GM18499 (cell line): Measurements from ENCODE around the gene PCDHGA8.
"Not testable (repeated sequence)": the region's sequence is repeated elsewhere in the genome, so short reads cannot be mapped to it uniquely, and the experiment has no call there.

Experiments
- ATAC-seq: cut with Tn5 transposase; IDR thresholded peaks from one replicate; pipeline ENCODE4 v1.9.1; 2021; ENCODE audit warnings: moderate number of reproducible peaks; ENCODE audit not compliant: insufficient read depth, unreplicated experiment

Gene PCDHGA8

GRCh38 chr5:141399555-141400258 lies 7.3 kb downstream of the PCDHGA8 start:
- ATAC-seq, result no peak

GRCh38 chr5:141402553-141403243 lies 10.3 kb downstream of the PCDHGA8 start, which contains the start of gene PCDHGA9:
Gene PCDHGA9, plus strand, starts transcription at chr5:141402778. Its CDS starts 175 bp downstream, at chr5:141402953.
- ATAC-seq, result no peak

DNA sequence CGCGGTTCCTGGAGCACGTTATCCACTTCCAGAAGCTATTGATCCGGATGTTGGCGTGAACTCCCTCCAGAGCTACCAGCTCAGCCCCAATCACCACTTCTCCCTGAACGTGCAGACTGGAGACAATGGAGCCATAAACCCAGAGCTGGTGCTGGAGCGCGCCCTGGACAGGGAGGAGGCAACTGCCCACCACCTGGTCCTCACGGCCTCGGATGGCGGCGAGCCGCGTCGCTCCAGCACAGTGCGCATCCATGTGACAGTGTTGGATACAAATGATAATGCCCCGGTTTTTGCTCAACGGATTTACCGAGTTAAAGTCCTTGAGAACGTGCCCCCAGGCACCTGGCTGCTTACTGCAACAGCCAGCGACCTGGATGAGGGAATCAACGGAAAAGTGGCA lies 11.0 kb downstream of the PCDHGA8 start:
- ATAC-seq, result no peak

DNA sequence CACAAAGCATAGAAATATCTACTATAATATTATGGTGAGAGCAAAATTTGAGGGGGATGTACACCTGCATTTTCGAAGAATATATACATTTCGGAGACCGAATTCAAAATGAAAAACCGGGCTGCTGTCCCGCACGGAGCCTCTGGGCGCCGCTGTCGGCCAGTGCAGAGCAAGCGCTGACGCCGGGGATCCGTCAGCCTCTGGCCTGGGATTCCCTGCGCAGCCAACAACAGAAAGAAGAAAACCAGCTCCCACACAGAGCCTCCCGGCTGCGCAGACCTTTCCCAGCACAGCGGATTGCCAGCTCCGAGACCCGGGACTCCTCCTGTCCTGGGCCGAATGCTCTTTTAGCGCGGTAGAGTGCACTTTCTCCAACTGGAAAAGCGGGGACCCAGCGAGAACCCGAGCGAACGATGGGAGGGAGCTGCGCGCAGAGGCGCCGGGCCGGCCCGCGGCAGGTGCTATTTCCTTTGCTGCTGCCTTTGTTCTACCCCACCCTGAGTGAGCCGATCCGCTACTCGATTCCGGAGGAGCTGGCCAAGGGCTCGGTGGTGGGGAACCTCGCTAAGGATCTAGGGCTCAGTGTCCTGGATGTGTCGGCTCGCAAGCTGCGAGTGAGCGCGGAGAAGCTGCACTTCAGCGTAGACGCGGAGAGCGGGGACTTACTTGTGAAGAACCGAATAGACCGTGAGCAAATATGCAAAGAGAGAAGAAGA lies 15.5 kb downstream of the PCDHGA8 start, which contains the start of gene PCDHGB6:
PCDHGB6 (plus strand) TSS at position 232 of the 716 bp plus-strand sequence; CDS start at position 414, 182 bp downstream.
- ATAC-seq, result not testable (repeated sequence)

- no peak for ATAC-seq
Observed at GRCh38 chr5:141409598-141410306, 17.3 kb downstream of the PCDHGA8 start.

DNA sequence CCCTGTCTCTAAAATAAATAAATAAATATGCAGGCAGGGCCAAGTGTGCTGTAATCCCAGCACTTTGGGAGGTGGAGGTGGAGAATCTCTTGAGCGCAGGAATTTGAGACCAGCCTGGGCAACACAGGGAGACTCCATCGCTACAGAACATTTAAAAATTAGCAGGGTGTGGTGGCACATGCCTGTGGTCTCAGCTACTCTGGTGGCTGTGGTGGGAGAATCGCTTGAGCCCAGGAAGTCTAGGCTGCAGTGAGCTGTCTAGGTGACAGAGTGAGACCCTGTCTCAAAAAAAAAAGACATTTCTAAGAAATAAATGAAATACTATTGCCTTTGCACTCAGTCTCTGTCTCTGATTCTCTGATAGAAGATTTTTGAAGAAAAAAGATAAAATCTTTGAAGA lies 19.1 kb downstream of the PCDHGA8 start:
- ATAC-seq, result no peak

- ATAC-seq, result no peak
Observed at GRCh38 chr5:141412854-141413539, 20.6 kb downstream of the PCDHGA8 start, which contains the start of gene PCDHGA10. Gene PCDHGA10, plus strand, starts transcription at chr5:141412987. Its CDS starts 189 bp downstream, at chr5:141413176.

- ATAC-seq, result no peak
Observed at GRCh38 chr5:141413540-141414069, 21.2 kb downstream of the PCDHGA8 start.

DNA sequence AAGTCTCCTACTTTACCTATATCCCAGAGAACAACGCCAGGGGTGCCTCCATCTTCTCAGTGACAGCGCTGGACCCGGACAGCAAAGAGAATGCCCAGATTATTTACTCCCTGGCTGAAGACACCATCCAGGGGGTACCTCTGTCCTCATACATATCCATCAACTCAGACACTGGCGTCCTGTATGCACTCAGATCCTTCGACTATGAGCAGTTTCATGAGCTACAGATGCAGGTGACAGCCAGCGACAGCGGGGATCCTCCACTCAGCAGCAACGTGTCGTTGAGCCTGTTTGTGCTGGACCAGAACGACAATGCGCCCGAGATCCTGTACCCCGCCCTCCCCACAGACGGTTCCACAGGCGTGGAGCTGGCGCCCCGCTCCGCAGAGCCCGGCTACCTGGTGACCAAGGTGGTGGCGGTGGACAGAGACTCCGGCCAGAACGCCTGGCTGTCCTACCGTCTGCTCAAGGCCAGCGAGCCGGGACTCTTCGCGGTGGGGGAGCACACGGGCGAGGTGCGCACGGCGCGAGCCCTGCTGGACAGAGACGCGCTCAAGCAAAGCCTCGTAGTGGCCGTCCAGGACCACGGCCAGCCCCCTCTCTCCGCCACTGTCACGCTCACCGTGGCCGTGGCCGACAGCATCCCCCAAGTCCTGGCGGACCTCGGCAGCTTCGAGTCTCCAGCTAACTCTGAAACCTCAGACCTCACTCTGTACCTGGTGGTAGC lies 22.3 kb downstream of the PCDHGA8 start:
- ATAC-seq, result not testable (repeated sequence)

GRCh38 chr5:141415275-141415618 lies 22.8 kb downstream of the PCDHGA8 start:
- ATAC-seq, result not testable (repeated sequence)

DNA sequence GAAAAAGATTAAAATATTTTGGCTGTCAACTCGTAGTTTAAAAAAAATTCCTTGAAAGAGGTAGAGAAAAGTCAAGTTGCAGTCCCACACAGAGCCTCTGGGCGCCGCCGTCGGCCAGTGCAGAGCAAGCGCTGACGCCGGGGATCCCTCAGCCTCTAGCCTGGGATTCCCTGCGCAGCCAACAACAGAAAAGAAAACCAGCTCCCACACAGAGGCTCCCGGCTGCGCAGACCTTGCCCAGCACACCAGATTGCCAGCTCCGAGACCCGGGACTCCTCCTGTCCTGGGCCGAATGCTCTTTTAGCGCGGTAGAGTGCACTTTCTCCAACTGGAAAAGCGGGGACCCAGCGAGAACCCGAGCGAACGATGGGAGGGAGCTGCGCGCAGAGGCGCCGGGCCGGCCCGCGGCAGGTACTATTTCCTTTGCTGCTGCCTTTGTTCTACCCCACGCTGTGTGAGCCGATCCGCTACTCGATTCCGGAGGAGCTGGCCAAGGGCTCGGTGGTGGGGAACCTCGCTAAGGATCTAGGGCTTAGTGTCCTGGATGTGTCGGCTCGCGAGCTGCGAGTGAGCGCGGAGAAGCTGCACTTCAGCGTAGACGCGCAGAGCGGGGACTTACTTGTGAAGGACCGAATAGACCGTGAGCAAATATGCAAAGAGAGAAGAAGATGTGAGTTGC lies 25.2 kb downstream of the PCDHGA8 start, which contains the start of gene PCDHGB7:
PCDHGB7 (plus strand) TSS at position 184 of the 679 bp plus-strand sequence; CDS start at position 367, 183 bp downstream.
- not testable (repeated sequence) for ATAC-seq

DNA sequence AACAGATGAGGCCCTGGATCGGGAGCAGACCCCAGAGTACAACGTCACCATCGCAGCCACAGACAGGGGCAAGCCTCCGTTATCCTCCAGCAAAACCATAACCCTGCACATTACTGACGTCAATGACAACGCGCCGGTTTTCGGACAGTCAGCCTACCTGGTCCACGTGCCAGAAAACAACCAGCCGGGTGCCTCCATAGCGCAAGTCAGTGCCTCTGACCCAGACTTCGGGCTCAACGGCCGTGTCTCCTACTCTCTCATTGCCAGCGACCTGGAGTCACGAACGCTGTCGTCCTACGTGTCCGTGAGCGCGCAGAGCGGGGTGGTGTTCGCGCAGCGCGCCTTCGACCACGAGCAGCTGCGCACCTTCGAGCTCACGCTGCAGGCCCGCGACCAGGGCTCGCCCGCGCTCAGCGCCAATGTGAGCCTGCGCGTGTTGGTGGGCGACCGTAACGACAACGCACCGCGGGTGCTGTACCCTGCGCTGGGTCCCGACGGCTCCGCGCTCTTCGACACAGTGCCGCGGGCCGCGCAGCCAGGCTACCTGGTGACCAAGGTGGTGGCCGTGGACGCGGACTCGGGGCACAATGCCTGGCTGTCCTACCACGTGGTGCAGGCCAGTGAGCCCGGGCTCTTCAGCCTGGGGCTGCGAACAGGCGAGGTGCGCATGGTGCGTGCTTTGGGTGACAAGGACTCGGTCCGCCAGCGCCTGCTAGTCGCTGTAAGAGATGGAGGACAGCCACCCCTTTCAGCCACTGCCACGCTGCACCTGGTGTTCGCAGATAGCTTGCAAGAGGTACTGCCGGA lies 26.8 kb downstream of the PCDHGA8 start:
- ATAC-seq, result no peak

DNA sequence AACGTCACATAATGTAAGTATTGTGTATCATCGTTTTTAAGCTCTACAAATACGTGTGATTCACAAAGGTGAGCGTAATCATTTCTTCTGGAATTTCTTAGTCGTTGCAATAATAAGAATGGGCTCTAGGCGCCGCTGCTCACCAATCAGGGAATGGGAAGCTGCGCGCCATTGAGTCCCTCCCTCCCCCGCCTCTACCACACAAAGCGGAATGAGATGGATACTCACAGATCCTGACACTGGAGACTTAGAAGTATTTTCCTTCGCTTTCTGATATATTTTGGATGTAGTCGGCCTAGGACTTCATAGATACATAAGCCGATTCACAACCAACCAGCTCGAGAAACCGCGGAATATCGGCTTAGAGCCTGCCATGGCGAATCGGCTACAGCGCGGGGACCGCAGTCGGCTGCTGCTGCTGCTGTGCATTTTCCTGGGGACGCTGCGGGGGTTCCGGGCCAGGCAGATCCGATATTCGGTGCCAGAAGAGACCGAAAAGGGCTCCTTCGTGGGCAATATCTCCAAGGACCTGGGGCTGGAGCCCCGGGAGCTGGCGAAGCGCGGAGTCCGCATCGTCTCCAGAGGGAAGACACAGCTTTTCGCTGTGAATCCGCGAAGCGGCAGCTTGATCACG lies 28.5 kb downstream of the PCDHGA8 start, which contains the start of gene PCDHGA11:
PCDHGA11 (plus strand) TSS at position 197 of the 634 bp plus-strand sequence; CDS start at position 374, 177 bp downstream.
- no peak for ATAC-seq

- ATAC-seq, result no peak
Observed at GRCh38 chr5:141421489-141421855, 29.0 kb downstream of the PCDHGA8 start.

DNA sequence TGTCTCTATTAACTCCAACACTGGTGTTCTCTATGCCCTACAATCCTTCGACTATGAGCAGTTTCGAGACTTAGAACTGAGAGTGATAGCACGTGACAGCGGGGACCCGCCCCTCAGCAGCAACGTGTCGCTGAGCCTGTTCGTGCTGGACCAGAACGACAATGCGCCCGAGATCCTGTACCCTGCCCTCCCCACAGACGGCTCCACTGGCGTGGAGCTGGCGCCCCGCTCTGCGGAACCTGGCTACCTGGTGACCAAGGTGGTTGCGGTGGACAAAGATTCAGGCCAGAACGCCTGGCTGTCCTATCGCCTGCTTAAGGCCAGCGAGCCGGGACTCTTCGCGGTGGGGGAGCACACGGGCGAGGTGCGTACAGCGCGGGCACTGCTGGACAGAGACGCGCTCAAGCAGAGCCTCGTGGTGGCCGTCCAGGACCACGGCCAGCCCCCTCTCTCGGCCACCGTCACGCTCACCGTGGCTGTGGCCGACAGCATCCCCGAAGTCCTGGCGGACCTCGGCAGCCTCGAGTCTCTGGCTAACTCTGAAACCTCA lies 30.4 kb downstream of the PCDHGA8 start:
- no peak for ATAC-seq

DNA sequence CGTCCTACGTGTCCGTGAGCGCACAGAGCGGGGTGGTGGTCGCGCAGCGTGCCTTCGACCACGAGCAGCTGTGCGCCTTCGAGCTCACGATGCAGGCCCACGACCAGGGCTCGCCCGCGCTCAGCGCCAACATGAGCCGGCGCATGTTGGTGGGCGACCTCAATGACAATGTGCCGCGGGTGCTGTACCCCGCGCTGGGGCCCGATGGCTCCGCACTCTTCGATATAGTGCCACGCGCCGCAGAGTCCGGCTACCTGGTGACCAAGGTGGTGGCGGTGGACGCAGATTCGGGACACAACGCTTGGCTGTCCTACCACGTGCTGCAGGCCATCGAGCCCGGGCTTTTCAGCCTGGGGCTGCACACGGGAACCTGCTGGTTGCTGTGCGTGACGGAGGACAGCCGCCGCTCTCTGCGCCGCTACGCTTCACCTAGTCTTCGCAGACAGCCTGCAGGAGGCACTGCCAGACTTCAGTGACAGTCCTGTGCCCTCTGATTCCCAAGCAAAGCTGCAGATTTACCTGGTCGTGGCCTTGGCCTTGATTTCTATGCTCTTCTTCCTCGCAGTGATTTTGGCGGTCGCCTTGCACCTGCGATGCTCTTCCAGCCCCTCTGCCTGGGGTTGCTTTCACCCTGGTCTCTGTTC lies 35.5 kb downstream of the PCDHGA8 start:
- ATAC-seq, result no peak
